Adrenal gland (tissue), 12 donors: ENCODE results near the gene ACAP3. TPM values are rescaled to one million over a fixed set of nuclear protein-coding genes. Genes with fewer than 3 reads are reported as not detected.
A peak's percentile ranks its signal among the peaks of the same experiment; 100 is the strongest.

ENCODE experiments used
- DNase-seq, 7 donors: peaks; one replicate each; pipeline ENCODE4 v3.0.0-alpha.2; 2019 to 2020
- H3K27ac ChIP-seq, 5 donors: fragments of 200-600 bp; sonication (generic) in 4 of 5; 1 replicate in 3 of 5; 2 replicates in 2 of 5; pipeline versions ENCODE4 v1.5.1 to v1.8.0; 2016 to 2020; ENCODE audit warnings: mild to moderate bottlenecking in 1 of 5
- H3K27me3 ChIP-seq: fragments of 200-600 bp; 2 replicates; pipeline ENCODE4 v1.8.0; 2021
- H3K36me3 ChIP-seq, 2 donors: fragments of 200-600 bp; replicated peaks in 1 of 2; 1 replicate in 1 of 2; 2 replicates in 1 of 2; pipeline versions ENCODE4 v1.5.1 to v1.8.0; 2018 to 2022
- H3K4me1 ChIP-seq, 2 donors: fragments of 200-600 bp; replicated peaks in 1 of 2; 1 replicate in 1 of 2; 2 replicates in 1 of 2; pipeline versions ENCODE4 v1.5.1 to v1.8.0; 2018 to 2021
- H3K4me3 ChIP-seq, 4 donors: fragments of 200-600 bp; sonication (generic) in 3 of 4; one replicate each; pipeline ENCODE4 v1.5.1; 2016 to 2018
- H3K9me3 ChIP-seq, 3 donors: fragments of 200-600 bp; sonication (generic) in 1 of 3; replicated peaks in 1 of 3; 1 replicate in 2 of 3; 2 replicates in 1 of 3; pipeline versions ENCODE4 v1.5.1 to v1.8.0; 2016 to 2021
- POLR2A ChIP-seq, 2 donors: fragments of 450-650 bp; IDR thresholded peaks; one replicate each; pipeline ENCODE4 v1.6.1; 2017; ENCODE audit warnings: antibody characterized with exemption in 2 of 2, mild to moderate bottlenecking in 2 of 2, moderate library complexity in 1 of 2
- WGBS, 4 donors: extraction: QIAGEN DNeasy Blood & Tissue Kit in 2 of 4; methylation state at CpG; one replicate each; pipeline versions ENCODE4 v1.1.5 to v1.1.7; 2013 to 2017; 5-methylcytosine and 5-hydroxymethylcytosine counted together
- intact Hi-C, 2 donors: fragments of 100-400 bp; cut with DNase I; formaldehyde crosslinking; loops; one replicate each; pipeline versions ENCODE4 v1.14.1 to v1.15.0; 2022 to 2023
- polyA plus RNA-seq, 3 donors: library from polyadenylated mRNA; stranded (reverse); fragments of 200-250 nt in 2 of 3; fragments of 350-450 nt in 1 of 3; fragmentation: Illumina TruSeq in 1 of 3; extraction: RNeasy Lipid Tissue Mini Kit (QIAGEN cat#74804) in 1 of 3; gene quantifications; one replicate each; pipeline ENCODE4 v1.2.3, GENCODE V29; 2013 to 2014
- total RNA-seq, 9 donors: library from RNA; depleted of rRNA in 4 of 9; stranded (reverse); fragments of >200 nt in 4 of 9; fragments of 120-200 nt in 1 of 9; fragmentation: NEBNext Ultra II Directional in 1 of 9; extraction: Animal tissue kit (Norgen Biotek cat#: 25700) in 1 of 9; gene quantifications; one replicate each; pipeline versions ENCODE4 v1.1.0 to v1.2.4, GENCODE V29; 2013 to 2023
- TF ChIP-seq, protein P1 (sequence below), 6 experiments: fragments of 450-650 bp in 4 of 6; fragments of 200-600 bp in 2 of 6; sonication (generic) in 1 of 6; IDR thresholded peaks; 1 replicate in 5 of 6; 2 replicates in 1 of 6; pipeline versions ENCODE4 v1.5.1 to v1.8.0; 2016 to 2021; ENCODE audit warnings: antibody characterized with exemption in 6 of 6, mild to moderate bottlenecking in 2 of 6, moderate library complexity in 1 of 6
- donor health status: healthy with polysubstance abuse.
- donor health status: Bipolar disorder and iron deficiency.
- donor health status: DM: yes; HTN: yes; CAD: no.
- donor health status: DM: no; HTN: no; CAD: no.
- donor health status: DM: no; HTN: no; CAD: no.
- donor health status: DM: yes; HTN: yes; CAD: no.

ACAP3 gene
- total and polyA plus RNA-seq, 12 donors = 5.0 to 385 (median 40.8) TPM

DNA sequence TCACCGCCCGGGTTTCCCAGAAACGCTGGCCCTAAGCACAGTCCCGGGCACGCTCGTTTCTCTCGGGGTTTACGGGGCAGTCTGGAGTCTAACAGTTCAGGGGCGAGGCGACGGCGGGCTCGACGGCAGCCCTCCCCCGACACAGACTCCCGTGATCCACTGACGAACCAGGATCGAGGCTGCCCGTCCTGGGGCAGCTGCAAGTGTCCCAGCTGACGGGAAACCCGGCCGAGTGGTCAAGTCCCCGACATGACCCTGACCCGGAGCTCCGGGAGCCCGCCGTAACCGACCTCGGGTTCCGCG, 34.6 kb downstream of the ACAP3 start:
- H3K4me3 ChIP-seq = peak overlapping the region; percentile 62 to 98 (median 78)
- peak in 2 of 7 donors; percentile 55 to 64 for DNase-seq
- no peaks in the 10 kb centered on the region for H3K27me3 ChIP-seq
- peaks cover 20 to 38% of the 10 kb centered on the region in 2 donors for H3K4me1 ChIP-seq
- H3K9me3 ChIP-seq = no peaks in the 10 kb centered on the region
- peak overlapping the region; percentile 30 to 97 (median 74) for H3K27ac ChIP-seq
- WGBS, 4 donors = 0% methylated on average over 2 to 31 of the region's 31 CpGs
- no peaks in the 10 kb centered on the region for H3K36me3 ChIP-seq
- TF ChIP-seq, protein P1, sequence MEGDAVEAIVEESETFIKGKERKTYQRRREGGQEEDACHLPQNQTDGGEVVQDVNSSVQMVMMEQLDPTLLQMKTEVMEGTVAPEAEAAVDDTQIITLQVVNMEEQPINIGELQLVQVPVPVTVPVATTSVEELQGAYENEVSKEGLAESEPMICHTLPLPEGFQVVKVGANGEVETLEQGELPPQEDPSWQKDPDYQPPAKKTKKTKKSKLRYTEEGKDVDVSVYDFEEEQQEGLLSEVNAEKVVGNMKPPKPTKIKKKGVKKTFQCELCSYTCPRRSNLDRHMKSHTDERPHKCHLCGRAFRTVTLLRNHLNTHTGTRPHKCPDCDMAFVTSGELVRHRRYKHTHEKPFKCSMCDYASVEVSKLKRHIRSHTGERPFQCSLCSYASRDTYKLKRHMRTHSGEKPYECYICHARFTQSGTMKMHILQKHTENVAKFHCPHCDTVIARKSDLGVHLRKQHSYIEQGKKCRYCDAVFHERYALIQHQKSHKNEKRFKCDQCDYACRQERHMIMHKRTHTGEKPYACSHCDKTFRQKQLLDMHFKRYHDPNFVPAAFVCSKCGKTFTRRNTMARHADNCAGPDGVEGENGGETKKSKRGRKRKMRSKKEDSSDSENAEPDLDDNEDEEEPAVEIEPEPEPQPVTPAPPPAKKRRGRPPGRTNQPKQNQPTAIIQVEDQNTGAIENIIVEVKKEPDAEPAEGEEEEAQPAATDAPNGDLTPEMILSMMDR (IDR thresholded peaks at IDR 0.05) = no peak
- TF ChIP-seq POLR2A (IDR thresholded peaks at IDR 0.05) = no peak
- intact Hi-C loops = no loop called here

DNA sequence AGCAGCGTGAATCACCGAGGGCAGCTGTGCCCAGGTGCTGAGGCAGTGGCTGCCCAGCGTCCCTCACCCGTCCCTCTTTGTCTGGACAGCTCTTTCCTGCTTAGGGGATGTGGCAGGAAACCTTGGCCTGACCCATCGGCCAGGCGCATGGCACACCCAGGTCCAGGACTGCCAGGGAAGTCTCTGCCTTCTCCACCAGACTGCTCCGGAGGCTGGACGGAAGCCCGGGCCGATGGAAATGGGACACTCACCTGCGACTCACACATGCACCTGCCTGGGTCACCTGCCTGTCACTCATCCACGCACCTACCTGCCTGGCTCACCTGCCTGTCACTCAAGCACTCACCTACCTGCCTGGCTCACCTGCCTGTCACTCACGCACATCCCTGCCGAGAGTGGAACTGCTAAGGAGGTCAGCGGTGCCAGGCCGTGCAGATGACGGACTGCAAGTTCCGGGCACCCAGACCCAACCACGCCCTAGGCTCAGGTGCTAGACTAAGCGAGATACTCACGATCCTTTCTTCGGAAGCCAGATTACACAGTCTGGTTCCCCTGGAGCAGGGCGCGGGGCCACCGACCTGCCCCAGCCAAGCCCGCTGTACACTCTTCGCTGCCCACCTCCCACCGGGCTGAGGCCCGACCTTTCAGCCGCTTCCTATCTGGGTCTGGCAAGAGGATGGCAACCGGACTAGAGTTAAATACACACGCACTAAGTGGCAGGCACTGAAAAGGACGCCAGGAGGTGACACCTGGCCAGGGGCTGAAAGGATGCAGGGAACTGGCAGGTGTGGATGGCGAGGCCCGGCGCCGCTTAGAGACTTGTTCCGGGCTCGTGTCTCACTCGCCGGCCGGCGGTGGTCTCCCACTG, 35.2 kb downstream of the ACAP3 start:
- intact Hi-C loops = no loop called here
- peak overlapping the region; percentile 62 to 98 (median 78) for H3K4me3 ChIP-seq
- H3K27ac ChIP-seq = peak overlapping the region in 4 of 5 donors; percentile 51 to 97 (median 76)
- H3K4me1 ChIP-seq = peaks cover 20 to 38% of the 10 kb centered on the region in 2 donors
- DNase-seq = peak in 1 of 7 donors; percentile 36
- no peaks in the 10 kb centered on the region for H3K9me3 ChIP-seq
- no peaks in the 10 kb centered on the region for H3K27me3 ChIP-seq
- WGBS, 4 donors = 20 to 34% (median 26%) methylated on average over 22 to 43 of the region's 43 CpGs
- peaks cover 0 to 3% of the 10 kb centered on the region in 2 donors for H3K36me3 ChIP-seq
- TF ChIP-seq POLR2A (IDR thresholded peaks at IDR 0.05) = no peak

DNA sequence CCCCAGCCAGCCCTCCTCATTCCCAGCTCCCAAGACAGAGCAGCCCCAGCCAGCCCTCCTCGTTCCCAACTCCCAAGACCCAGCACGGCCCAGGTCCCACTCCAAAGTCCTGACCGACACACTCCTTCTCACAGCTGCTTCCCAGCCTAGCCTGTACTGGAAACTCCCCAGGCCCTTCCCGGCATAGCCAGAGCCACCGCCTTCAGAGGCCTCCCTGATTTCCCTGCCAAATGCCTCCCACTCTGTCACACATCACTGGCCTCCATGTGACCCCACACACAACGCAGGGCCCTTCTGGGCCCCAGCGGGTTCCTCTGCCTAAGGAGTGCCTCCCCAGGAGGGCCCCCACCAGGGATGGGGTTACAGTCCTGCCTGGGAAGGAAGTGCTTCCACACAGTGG, 36.9 kb downstream of the ACAP3 start:
- Histone ChIP-seq H3K4me1 (peaks cover 20 to 38% of the 10 kb centered on the region in 2 donors), H3K4me3 (peak overlapping the region in 1 of 4 donors; percentile 12)

DNA sequence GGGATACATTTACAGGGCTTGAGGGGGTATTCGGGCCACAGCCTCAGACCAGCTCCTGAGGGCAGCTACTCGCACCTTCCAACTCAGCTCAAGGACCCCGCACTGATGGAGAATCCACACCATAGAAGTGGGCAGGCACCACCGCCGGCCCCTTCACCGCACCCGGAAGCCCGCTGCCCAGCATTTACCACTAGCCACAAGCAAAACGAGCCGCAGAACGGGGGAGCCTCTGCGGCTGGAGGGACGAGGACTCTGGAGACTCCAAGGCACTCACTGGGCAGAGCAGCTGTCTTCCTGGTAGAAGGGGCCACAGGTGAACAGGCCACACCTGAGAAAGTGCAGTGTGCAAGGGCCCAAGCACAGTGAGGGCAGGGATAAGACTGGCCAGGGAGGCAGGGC, 39.4 kb downstream of the ACAP3 start:
- TF ChIP-seq POLR2A (IDR thresholded peaks at IDR 0.05) = no peak
- TF ChIP-seq, protein P1 (IDR thresholded peaks at IDR 0.05) = no peak
- no peak overlapping the region for H3K27ac ChIP-seq
- 92 to 97% (median 96%) methylated on average over 13 of the region's 13 CpGs for WGBS, 4 donors
- no peaks in the 10 kb centered on the region for H3K27me3 ChIP-seq
- no peak overlapping the region for H3K4me3 ChIP-seq
- peaks cover 15 to 29% of the 10 kb centered on the region in 2 donors for H3K4me1 ChIP-seq
- intact Hi-C loops = no loop called here
- no peak for DNase-seq
- no peaks in the 10 kb centered on the region for H3K9me3 ChIP-seq
- peaks cover 0 to 33% of the 10 kb centered on the region in 2 donors for H3K36me3 ChIP-seq

More for the DNA sequence above, 36.9 kb downstream of the ACAP3 start:
- no peak for TF ChIP-seq POLR2A (IDR thresholded peaks at IDR 0.05)
- TF ChIP-seq, protein P1 (IDR thresholded peaks at IDR 0.05) = no peak
- intact Hi-C loops = no loop called here
- Histone ChIP-seq H3K27ac (no peak overlapping the region), H3K9me3 (no peaks in the 10 kb centered on the region), H3K36me3 (peaks cover 0 to 13% of the 10 kb centered on the region in 2 donors), H3K27me3 (no peaks in the 10 kb centered on the region)
- DNase-seq = no peak
- 69 to 91% (median 82%) methylated on average over 7 of the region's 7 CpGs for WGBS, 4 donors
